GM21526 (cell line): ENCODE measurements around the gene KLHL10.
A peak's percentile ranks its signal among the peaks of the same experiment; 100 is the strongest.
"Not testable (repeated sequence)": the region's sequence is repeated elsewhere in the genome, so short reads cannot be mapped to it uniquely, and the experiment has no call there.

Source experiments
- ATAC-seq: cut with Tn5 transposase; IDR thresholded peaks from one replicate; pipeline ENCODE4 v1.9.1; 2021; ENCODE audit warnings: moderate library complexity; ENCODE audit not compliant: unreplicated experiment, low FRiP score

The KLHL10 gene

GRCh38 chr17:41849251-41849990 is 11.8 kb downstream of the KLHL10 start:
- no peak for ATAC-seq

- not testable (repeated sequence) for ATAC-seq
Observed at GRCh38 chr17:41851382-41851781, 13.8 kb downstream of the KLHL10 start.

GRCh38 chr17:41860254-41860931 is 22.8 kb downstream of the KLHL10 start:
- ATAC-seq = no peak

GRCh38 chr17:41863074-41863848 is 25.6 kb downstream of the KLHL10 start:
- ATAC-seq = no peak

GRCh38 chr17:41864498-41864835 is 26.8 kb downstream of the KLHL10 start:
- ATAC-seq = peak; percentile 34

- peak; percentile 77 for ATAC-seq
Observed at GRCh38 chr17:41864836-41865595, 27.4 kb downstream of the KLHL10 start, which contains the start of gene KLHL11. TSS of gene KLHL11 (minus strand) at chr17:41865423. CDS start at chr17:41865370, 53 bp downstream.

- no peak for ATAC-seq
Observed at GRCh38 chr17:41865596-41865893, 27.9 kb downstream of the KLHL10 start.

GRCh38 chr17:41868568-41868967 is 30.9 kb downstream of the KLHL10 start:
- ATAC-seq = no peak

GRCh38 chr17:41869426-41869825 is 31.8 kb downstream of the KLHL10 start:
- ATAC-seq = no peak

GRCh38 chr17:41870097-41870496 is 32.5 kb downstream of the KLHL10 start:
- no peak for ATAC-seq

- ATAC-seq = no peak
Observed at GRCh38 chr17:41870627-41871026, 33.0 kb downstream of the KLHL10 start.

GRCh38 chr17:41871789-41872188 is 34.2 kb downstream of the KLHL10 start:
- ATAC-seq = no peak

GRCh38 chr17:41873559-41874292 is 36.1 kb downstream of the KLHL10 start:
- ATAC-seq = no peak

GRCh38 chr17:41874293-41874670 is 36.7 kb downstream of the KLHL10 start:
- ATAC-seq = not testable (repeated sequence)

- ATAC-seq = no peak
Observed at GRCh38 chr17:41880130-41880529, 42.5 kb downstream of the KLHL10 start.

- no peak for ATAC-seq
Observed at GRCh38 chr17:41882756-41883155, 45.1 kb downstream of the KLHL10 start.

GRCh38 chr17:41885733-41886132 is 48.1 kb downstream of the KLHL10 start:
- ATAC-seq = no peak

GRCh38 chr17:41888332-41888965 is 50.8 kb downstream of the KLHL10 start:
- ATAC-seq = no peak

GRCh38 chr17:41891135-41892020 is 53.8 kb downstream of the KLHL10 start:
- ATAC-seq = no peak
